ENCODE results near the gene ANKRD33B.
A peak's percentile ranks its signal among the peaks of the same experiment; 100 is the strongest.
"Not testable (repeated sequence)": the region's sequence is repeated elsewhere in the genome, so short reads cannot be mapped to it uniquely, and the experiment has no call there.

ANKRD33B gene

GRCh38 chr5:10612251-10612650 is 48.4 kb downstream of the ANKRD33B start:
- no peak for DNase-seq (ENCODE audit: low read depth in 2 of 2, low spot score in 1 of 2)

GRCh38 chr5:10615693-10616092 is 51.8 kb downstream of the ANKRD33B start:
- DNase-seq (ENCODE audit: low read depth in 2 of 2, low spot score in 1 of 2), result no peak

GRCh38 chr5:10617103-10617502 is 53.2 kb downstream of the ANKRD33B start:
- DNase-seq (ENCODE audit: low read depth in 2 of 2, low spot score in 1 of 2), result no peak

- DNase-seq (ENCODE audit: low read depth in 2 of 2, low spot score in 1 of 2), result no peak
These were observed 54.4 kb downstream of the ANKRD33B start for GRCh38 chr5:10618311-10618710.

- DNase-seq (ENCODE audit: low read depth in 2 of 2, low spot score in 1 of 2), result no peak
These were observed 55.8 kb downstream of the ANKRD33B start for GRCh38 chr5:10619649-10620048.

DNA sequence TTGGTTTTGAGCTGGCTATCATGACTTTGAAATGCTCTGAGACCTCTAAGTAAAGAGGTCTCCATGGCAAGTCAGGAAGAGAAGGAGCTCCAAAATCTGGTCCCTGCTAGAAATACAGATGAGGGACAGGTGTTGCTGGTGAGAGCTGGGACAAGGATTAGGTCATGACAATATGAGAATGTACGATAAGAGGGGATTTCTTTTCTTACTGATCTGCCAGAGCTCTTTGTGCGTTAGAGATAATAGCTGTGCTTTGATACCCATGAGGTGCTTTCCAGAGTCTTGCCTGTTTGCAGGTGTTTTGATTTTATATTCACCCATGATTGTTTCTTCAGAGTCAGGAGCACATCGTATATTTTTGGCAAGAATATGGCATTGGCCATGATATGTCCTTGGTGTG is 56.5 kb downstream of the ANKRD33B start:
- no peak for DNase-seq (ENCODE audit: low read depth in 2 of 2, low spot score in 1 of 2)

- no peak for DNase-seq (ENCODE audit: low read depth in 2 of 2, low spot score in 1 of 2)
These were observed 58.0 kb downstream of the ANKRD33B start for GRCh38 chr5:10621832-10622231.

DNA sequence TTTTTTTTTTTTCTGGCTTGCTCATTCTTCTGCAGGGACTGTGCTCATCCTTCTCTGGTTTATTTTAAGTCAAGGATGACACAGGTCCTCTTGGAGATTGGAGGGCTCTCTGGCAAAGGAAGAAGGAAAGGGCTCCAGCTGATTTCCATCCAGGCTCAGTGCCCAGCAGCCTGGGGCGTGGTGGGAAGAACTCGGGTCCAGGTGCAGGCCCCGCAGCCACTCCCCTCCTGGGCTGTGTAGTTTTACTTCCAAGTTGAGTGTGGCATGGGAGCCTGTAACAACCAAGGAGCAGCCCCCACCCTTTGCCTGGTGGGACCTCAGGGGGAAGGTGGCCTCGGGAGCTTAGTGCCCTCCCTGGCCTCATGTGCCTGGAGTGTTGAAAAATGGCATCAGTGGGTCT is 58.9 kb downstream of the ANKRD33B start:
- no peak for DNase-seq (ENCODE audit: low read depth in 2 of 2, low spot score in 1 of 2)

GRCh38 chr5:10623305-10623910 is 59.5 kb downstream of the ANKRD33B start:
- DNase-seq (ENCODE audit: low read depth in 2 of 2, low spot score in 1 of 2), result no peak

DNA sequence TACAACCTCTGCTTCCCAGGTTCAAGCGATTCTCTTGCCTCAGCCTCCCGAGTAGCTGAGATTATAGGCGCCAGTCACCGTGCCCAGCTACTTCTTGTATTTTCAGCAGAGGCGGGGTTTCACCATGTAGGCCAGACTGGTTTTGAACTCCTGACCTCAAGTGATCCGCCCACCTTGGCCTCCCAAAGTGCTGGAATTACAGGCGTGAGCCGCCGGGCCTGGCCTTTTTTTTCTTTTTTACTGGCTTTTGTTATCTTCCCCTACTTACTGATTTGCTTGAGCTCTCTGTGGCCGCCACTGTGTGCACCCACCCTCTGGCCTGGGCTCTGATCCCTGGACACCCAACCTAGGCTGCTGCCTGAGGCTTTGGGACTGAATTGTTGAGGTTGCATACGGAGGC is 60.3 kb downstream of the ANKRD33B start:
- no peak for DNase-seq (ENCODE audit: low read depth in 2 of 2, low spot score in 1 of 2)

DNA sequence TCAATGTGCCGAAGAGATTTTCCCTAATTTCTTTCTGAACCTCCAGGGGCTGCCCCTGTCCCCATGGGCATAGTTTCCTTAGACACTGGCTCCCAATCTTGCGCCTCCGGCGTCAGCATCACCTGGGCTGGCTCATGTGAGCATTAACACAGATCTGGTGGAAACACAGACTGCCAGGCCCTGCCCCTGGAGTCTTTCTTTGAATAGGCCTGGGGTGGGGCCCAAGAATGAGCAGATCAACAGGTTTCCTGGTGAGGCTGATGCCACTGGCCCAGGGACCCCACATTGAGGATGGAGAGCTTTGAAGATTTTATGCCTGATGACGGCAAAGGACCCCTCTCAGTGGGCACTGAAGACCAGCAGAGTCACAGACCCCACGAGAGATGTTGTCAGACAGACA is 60.8 kb downstream of the ANKRD33B start:
- DNase-seq (ENCODE audit: low read depth in 2 of 2, low spot score in 1 of 2), result no peak

GRCh38 chr5:10625700-10626472 is 62.0 kb downstream of the ANKRD33B start:
- no peak for DNase-seq (ENCODE audit: low read depth in 2 of 2, low spot score in 1 of 2)

DNA sequence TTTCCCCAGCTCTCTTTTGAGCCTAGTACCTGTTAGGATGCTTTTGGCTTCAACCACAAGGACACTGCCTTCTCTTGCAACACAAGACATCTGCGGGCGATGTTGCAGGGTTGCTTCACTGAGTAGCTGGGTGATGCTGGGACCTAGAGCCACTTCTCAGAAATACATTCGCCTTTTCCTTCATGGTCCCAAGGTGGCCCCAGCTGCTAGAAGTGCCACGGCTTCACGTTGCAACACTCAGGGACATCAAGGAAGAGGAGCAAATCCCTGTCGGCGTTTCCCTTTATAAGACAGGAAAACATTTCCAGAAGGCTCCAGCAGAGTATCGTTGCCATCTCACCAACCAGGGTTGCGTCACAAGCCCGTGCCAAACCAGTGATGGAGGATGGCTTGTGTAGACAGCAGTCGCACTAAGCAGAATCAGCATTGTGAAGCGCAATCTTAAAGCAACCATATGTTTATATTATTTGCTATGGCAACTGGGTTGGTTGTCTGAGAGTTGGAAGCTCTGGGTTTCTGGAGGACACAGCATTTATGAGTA is 62.7 kb downstream of the ANKRD33B start:
- no peak for DNase-seq (ENCODE audit: low read depth in 2 of 2, low spot score in 1 of 2)

DNA sequence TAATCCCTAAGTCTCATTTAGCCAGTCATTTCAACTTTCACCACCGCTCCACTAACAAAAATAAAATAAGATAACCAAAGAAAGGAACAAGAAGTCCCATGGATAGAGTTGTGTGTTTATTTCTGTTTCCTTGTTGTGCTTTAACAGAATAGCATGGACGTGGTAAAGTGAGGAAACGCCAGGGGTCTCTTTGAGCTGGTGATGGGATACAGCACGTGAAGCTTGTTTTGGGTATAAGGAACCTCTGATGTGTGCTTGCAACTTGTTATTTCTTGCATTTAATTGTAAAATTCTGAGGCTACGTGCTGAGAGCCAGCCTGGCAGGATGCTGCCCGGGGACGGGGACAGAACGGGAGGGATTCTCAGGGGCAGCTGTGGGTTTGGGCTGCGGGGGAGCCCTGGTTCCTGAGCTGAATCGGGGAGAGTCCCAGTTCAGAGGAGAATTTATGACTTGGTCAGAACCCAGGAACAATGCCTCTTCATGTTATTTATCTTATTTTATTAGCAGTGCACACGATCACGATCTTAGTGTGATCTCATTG is 63.4 kb downstream of the ANKRD33B start:
- DNase-seq (ENCODE audit: low read depth in 2 of 2, low spot score in 1 of 2), result no peak

DNA sequence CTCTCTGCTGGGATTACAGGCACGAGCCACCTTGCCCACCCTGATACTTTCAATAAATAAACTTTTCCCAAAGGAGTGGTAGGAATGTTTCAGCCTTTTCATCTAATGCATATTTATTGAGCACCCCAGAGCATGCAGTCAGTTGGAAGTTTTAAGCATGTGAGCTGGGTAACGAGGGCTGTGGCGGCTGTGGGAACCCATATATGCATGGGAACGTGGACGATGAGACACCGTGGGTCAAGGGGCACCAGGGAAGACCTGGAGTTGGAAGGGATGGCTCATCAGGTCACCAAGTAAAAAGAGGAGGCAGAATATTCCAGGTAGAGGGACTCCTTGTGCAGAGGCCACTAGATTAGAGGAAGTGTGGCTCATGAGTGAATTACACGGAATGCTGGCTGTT is 64.7 kb downstream of the ANKRD33B start:
- no peak for DNase-seq (ENCODE audit: low read depth in 2 of 2, low spot score in 1 of 2)

DNA sequence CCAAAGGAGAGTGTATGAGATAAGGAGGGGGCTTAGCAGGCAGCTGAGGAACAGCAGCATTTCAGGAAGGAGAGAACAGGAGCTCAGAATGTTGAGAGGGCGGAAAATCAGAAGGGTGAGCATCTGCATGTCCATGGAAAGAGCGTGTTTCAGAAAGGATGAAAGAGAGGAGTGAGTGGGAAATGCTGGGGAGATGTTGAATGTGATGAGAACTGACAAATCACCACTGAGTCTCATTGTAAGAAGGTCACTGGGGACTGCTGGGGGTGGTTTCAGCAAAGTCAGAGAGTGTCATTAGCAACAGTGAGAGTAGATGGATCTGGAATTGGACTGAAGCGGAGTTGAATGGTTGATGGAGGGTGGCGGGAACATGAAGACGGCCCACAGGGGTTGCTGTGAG is 65.8 kb downstream of the ANKRD33B start:
- no peak for DNase-seq (ENCODE audit: low read depth in 2 of 2, low spot score in 1 of 2)

- no peak for DNase-seq (ENCODE audit: low read depth in 2 of 2, low spot score in 1 of 2)
These were observed 66.3 kb downstream of the ANKRD33B start for GRCh38 chr5:10630126-10630525.

DNA sequence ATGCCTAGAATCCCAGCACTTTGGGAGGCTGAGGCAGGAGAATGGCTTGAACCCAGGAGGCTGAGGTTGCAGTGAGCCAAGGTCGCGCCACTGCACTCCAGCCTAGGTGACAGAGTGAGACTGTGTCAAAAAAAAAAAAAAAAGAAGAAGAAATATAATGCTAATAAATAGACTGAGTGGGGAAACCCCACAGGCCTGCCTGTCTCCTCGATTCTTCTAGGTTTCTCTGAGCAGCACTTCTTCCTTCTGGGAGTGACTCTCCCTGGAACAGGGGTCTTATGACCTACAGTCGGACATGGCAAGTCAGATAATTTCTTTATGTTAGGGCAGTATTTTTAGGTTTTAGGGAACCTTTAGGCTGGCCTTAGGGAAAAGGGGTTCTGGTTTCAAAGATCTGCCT is 66.9 kb downstream of the ANKRD33B start:
- not testable (repeated sequence) for DNase-seq (ENCODE audit: low read depth in 2 of 2, low spot score in 1 of 2)

- DNase-seq (ENCODE audit: low read depth in 2 of 2, low spot score in 1 of 2), result no peak
These were observed 67.6 kb downstream of the ANKRD33B start for GRCh38 chr5:10631316-10631996.

DNA sequence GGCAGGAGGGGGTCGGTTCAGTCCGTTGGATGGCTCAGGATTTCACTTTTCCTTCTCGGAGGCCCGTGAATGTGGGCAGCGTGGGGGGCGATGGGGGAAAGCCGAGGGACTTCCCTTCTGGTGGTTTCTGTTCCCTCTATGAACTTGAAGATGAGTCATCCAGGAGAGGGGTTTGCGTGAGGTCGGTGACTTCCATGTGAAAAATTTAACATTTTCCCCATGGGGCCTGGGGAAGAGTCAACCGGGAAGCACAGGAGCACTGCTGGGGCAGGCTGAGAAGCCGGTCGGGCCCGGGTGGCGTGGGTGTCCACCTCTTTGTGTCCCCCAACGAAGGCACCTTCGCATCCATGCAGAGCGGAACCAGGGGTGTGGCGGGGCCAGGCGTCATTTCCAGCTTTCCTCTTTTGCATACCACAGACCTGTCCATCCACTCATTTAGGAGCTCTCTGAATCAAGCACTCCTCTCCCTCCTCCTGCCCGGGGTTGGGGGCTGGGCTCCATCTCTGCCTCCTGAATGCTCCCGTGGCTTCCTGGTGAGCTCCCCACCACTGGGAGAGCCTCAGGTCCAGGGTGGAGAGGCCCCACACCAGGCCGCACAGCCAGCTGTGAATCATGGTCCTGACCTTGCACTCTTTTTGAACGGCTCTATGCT is 68.4 kb downstream of the ANKRD33B start:
- peak in 1 of 2 donors; percentile 7 for DNase-seq (ENCODE audit: low read depth in 2 of 2, low spot score in 1 of 2)
